Measurements from ENCODE around the gene ANO1. TPM values are rescaled to one million over a fixed set of nuclear protein-coding genes. Genes with fewer than 3 reads are reported as not detected.

The ANO1 gene
- total RNA-seq, 3 donors from 2014 or later, result 3.7 to 95.0 (median 53.7) TPM

DNA sequence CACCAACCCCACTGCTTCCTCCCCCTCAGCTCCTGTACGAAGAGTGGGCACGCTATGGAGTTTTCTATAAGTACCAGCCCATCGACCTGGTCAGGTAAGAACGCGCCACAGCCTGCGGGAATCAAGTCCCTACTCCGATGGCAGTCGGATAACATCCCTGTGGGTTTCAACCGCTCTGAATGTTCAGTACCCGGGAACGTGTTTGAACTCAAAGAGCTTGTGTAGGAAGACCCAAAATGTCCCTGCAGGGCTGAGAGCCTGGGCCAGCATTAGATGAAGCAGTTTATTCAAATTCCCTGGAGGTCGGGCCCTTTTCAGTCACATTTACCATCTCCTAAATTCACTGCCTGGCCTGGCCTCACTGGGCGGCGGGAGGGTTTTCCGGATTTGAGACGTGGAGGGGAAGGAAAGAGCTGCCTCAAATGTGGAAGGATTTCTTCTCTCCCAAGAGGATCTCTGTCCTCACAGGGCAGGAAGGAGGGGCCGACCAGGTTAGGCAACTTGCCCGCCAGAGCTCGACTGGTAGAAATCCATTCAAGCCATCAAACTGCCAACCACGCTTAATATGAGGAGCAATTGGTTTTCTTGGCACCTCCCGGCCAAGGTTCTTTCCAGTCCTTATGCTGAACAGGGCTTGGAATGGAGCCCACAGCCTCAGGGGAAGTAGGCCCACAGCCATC is 46.3 kb downstream of the ANO1 start:
- Histone ChIP-seq H3K4me1 (peaks cover 5% of the 10 kb centered on the region in 2 donors), H3K9me3 (no peaks in the 10 kb centered on the region), H3K27me3 (no peaks in the 10 kb centered on the region), H3K27ac (peak overlapping the region; percentile 80 to 84), H3K4me3 (no peak overlapping the region), H3K36me3 (no peaks in the 10 kb centered on the region)
- peak in 1 of 2 donors; percentile 79 for DNase-seq (ENCODE audit: low spot score in 2 of 2)
- TF ChIP-seq, protein P1, sequence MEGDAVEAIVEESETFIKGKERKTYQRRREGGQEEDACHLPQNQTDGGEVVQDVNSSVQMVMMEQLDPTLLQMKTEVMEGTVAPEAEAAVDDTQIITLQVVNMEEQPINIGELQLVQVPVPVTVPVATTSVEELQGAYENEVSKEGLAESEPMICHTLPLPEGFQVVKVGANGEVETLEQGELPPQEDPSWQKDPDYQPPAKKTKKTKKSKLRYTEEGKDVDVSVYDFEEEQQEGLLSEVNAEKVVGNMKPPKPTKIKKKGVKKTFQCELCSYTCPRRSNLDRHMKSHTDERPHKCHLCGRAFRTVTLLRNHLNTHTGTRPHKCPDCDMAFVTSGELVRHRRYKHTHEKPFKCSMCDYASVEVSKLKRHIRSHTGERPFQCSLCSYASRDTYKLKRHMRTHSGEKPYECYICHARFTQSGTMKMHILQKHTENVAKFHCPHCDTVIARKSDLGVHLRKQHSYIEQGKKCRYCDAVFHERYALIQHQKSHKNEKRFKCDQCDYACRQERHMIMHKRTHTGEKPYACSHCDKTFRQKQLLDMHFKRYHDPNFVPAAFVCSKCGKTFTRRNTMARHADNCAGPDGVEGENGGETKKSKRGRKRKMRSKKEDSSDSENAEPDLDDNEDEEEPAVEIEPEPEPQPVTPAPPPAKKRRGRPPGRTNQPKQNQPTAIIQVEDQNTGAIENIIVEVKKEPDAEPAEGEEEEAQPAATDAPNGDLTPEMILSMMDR (IDR thresholded peaks at IDR 0.05), result no peak
- TF ChIP-seq POLR2A (IDR thresholded peaks at IDR 0.05), result no peak
- peak in 1 of 3 donors; percentile 17 for TF ChIP-seq POLR2AphosphoS5 (IDR thresholded peaks at IDR 0.05)
- intact Hi-C loops (cut with DNase I; ENCODE audit: low total_unique reads), result no loop called here

DNA sequence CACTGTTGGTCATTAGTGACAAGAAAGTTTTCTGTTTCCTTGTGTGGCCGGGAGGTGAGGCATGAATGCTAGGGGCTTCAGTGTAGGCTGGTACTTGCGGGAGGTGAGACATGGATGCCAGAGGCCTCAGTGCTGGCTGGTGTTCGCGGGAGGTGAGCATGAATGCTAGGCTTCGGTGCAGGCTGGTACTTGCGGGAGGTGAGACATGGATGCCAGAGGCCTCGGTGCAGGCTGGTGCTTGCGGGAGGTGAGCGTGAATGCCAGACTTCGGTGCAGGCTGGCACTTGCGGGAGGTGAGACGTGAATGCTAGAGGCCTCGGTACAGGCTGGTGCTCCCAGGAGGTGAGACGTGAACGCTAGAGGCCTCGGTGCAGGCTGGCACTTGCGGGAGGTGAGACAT is 48.4 kb downstream of the ANO1 start:
- Histone ChIP-seq H3K27me3 (no peaks in the 10 kb centered on the region), H3K4me1 (peaks cover 5% of the 10 kb centered on the region in 2 donors), H3K36me3 (no peaks in the 10 kb centered on the region), H3K9me3 (no peaks in the 10 kb centered on the region), H3K27ac (peak overlapping the region; percentile 58 to 65), H3K4me3 (no peak overlapping the region)
- TF ChIP-seq POLR2A (IDR thresholded peaks at IDR 0.05) (no peak), POLR2AphosphoS5 (IDR thresholded peaks at IDR 0.05) (no peak)
- TF ChIP-seq, protein P1 (IDR thresholded peaks at IDR 0.05), result no peak
- intact Hi-C loops (cut with DNase I; ENCODE audit: low total_unique reads), result no loop called here
- DNase-seq (ENCODE audit: low spot score in 2 of 2), result no peak

- Histone ChIP-seq H3K9me3 (no peaks in the 10 kb centered on the region), H3K27me3 (no peaks in the 10 kb centered on the region), H3K36me3 (no peaks in the 10 kb centered on the region), H3K4me3 (no peak overlapping the region), H3K4me1 (peaks cover 5% of the 10 kb centered on the region in 2 donors), H3K27ac (peak overlapping the region; percentile 60 to 86)
- TF ChIP-seq POLR2A (IDR thresholded peaks at IDR 0.05) (no peak), POLR2AphosphoS5 (IDR thresholded peaks at IDR 0.05) (no peak)
- TF ChIP-seq, protein P1 (IDR thresholded peaks at IDR 0.05), result no peak
- intact Hi-C loops (cut with DNase I; ENCODE audit: low total_unique reads), result no loop called here
- DNase-seq (ENCODE audit: low spot score in 2 of 2), result no peak
Measured at GRCh38 chr11:70127653-70128434, 49.7 kb downstream of the ANO1 start.

GRCh38 chr11:70128435-70128906 is 50.4 kb downstream of the ANO1 start:
- Histone ChIP-seq H3K36me3 (no peaks in the 10 kb centered on the region), H3K9me3 (no peaks in the 10 kb centered on the region), H3K27ac (peak overlapping the region; percentile 60 to 86), H3K27me3 (no peaks in the 10 kb centered on the region), H3K4me1 (peaks cover 5% of the 10 kb centered on the region in 2 donors), H3K4me3 (no peak overlapping the region)
- DNase-seq (ENCODE audit: low spot score in 2 of 2), result peak; percentile 69 to 83
- TF ChIP-seq, protein P1 (IDR thresholded peaks at IDR 0.05), result peak in 1 of 3 donors; percentile 26
- TF ChIP-seq POLR2A (IDR thresholded peaks at IDR 0.05) (no peak), POLR2AphosphoS5 (IDR thresholded peaks at IDR 0.05) (peak in 1 of 3 donors; percentile 12)
- intact Hi-C loops (cut with DNase I; ENCODE audit: low total_unique reads), result no loop called here

Measured in breast epithelium (tissue), 4 donors.